Right atrium auricular region (tissue), 2 donors: ENCODE measurements around the gene CLCN5. TPM values are rescaled to one million over a fixed set of nuclear protein-coding genes. Genes with fewer than 3 reads are reported as not detected.

ENCODE experiments used
- DNase-seq: peaks from one replicate; pipeline ENCODE4 v3.0.0-alpha.2; 2019; ENCODE audit warnings: low spot score
- H3K27ac ChIP-seq, 2 donors: fragments of 200-600 bp; sonication (generic); 1 replicate in 1 of 2; 2 replicates in 1 of 2; pipeline ENCODE4 v1.5.1; 2016 to 2019
- H3K27me3 ChIP-seq, 2 donors: fragments of 200-600 bp; sonication (generic); one replicate each; pipeline versions ENCODE4 v1.5.1 to v1.6.0; 2017 to 2019
- H3K36me3 ChIP-seq: fragments of 200-600 bp; sonication (generic); one replicate; pipeline ENCODE4 v1.5.1; 2016
- H3K4me1 ChIP-seq, 2 donors: fragments of 200-600 bp; sonication (generic); one replicate each; pipeline versions ENCODE4 v1.5.1 to v1.6.0; 2017 to 2019
- H3K4me3 ChIP-seq, 2 donors: fragments of 200-600 bp; sonication (generic); 1 replicate in 1 of 2; 2 replicates in 1 of 2; pipeline ENCODE4 v1.5.1; 2017 to 2019; ENCODE audit warnings: mild to moderate bottlenecking in 1 of 2, moderate library complexity in 1 of 2
- H3K9me3 ChIP-seq, 2 donors: fragments of 200-600 bp; sonication (generic); one replicate each; pipeline ENCODE4 v1.5.1; 2019
- total RNA-seq, 2 donors: library from RNA; depleted of rRNA; stranded (reverse); fragments of >200 nt; gene quantifications; one replicate each; pipeline ENCODE4 v1.1.0, GENCODE V29; 2016
- TF ChIP-seq, protein P1 (sequence below), 2 donors: fragments of 200-600 bp; sonication (generic); IDR thresholded peaks; one replicate each; pipeline ENCODE4 v1.5.1; 2019; ENCODE audit warnings: antibody characterized with exemption in 2 of 2

The CLCN5 gene
- total RNA-seq, 2 donors from 2014 or later = 1.9 to 3.1 TPM

DNA sequence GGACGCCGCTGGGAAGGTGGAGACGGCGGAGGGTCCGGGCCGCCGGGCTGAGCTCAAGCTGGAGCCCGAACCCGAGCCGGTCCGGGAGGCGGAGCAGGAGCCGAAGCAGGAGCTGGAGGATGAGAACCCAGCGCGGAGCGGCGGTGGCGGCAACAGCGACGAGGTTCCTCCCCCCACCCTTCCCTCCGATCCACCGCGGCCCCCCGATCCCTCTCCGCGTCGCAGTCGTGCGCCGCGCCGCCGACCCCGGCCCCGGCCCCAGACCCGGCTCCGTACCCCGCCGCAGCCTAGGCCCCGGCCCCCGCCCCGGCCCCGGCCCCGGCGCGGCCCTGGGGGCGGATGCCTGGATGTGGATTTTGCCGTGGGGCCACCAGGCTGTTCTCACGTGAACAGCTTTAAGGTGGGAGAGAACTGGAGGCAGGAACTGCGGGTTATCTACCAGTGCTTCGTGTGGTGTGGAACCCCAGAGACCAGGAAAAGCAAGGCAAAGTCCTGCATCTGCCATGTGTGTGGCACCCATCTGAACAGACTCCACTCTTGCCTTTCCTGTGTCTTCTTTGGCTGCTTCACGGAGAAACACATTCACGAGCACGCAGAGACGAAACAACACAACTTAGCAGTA lies 42.6 kb upstream of the CLCN5 start:
- Histone ChIP-seq H3K4me3 (peak overlapping the region; percentile 57 to 64), H3K4me1 (peaks cover 0 to 10% of the 10 kb centered on the region in 2 donors), H3K27me3 (no peaks in the 10 kb centered on the region), H3K36me3 (no peaks in the 10 kb centered on the region), H3K27ac (peak overlapping the region; percentile 78), H3K9me3 (no peaks in the 10 kb centered on the region)
- TF ChIP-seq, protein P1, sequence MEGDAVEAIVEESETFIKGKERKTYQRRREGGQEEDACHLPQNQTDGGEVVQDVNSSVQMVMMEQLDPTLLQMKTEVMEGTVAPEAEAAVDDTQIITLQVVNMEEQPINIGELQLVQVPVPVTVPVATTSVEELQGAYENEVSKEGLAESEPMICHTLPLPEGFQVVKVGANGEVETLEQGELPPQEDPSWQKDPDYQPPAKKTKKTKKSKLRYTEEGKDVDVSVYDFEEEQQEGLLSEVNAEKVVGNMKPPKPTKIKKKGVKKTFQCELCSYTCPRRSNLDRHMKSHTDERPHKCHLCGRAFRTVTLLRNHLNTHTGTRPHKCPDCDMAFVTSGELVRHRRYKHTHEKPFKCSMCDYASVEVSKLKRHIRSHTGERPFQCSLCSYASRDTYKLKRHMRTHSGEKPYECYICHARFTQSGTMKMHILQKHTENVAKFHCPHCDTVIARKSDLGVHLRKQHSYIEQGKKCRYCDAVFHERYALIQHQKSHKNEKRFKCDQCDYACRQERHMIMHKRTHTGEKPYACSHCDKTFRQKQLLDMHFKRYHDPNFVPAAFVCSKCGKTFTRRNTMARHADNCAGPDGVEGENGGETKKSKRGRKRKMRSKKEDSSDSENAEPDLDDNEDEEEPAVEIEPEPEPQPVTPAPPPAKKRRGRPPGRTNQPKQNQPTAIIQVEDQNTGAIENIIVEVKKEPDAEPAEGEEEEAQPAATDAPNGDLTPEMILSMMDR (IDR thresholded peaks at IDR 0.05) = no peak
- DNase-seq = no peak

DNA sequence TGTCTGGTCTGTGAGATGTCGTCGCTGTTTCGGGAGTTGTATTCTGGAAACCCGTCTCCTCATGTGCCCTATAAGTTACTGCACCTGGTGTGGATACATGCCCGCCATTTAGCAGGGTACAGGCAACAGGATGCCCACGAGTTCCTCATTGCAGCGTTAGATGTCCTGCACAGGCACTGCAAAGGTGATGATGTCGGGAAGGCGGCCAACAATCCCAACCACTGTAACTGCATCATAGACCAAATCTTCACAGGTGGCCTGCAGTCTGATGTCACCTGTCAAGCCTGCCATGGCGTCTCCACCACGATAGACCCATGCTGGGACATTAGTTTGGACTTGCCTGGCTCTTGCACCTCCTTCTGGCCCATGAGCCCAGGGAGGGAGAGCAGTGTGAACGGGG lies 41.7 kb upstream of the CLCN5 start:
- no peak for DNase-seq
- Histone ChIP-seq H3K36me3 (no peaks in the 10 kb centered on the region), H3K27me3 (no peaks in the 10 kb centered on the region), H3K27ac (no peak overlapping the region), H3K4me3 (no peak overlapping the region), H3K4me1 (peaks cover 0 to 10% of the 10 kb centered on the region in 2 donors), H3K9me3 (no peaks in the 10 kb centered on the region)
- TF ChIP-seq, protein P1 (IDR thresholded peaks at IDR 0.05) = no peak

DNA sequence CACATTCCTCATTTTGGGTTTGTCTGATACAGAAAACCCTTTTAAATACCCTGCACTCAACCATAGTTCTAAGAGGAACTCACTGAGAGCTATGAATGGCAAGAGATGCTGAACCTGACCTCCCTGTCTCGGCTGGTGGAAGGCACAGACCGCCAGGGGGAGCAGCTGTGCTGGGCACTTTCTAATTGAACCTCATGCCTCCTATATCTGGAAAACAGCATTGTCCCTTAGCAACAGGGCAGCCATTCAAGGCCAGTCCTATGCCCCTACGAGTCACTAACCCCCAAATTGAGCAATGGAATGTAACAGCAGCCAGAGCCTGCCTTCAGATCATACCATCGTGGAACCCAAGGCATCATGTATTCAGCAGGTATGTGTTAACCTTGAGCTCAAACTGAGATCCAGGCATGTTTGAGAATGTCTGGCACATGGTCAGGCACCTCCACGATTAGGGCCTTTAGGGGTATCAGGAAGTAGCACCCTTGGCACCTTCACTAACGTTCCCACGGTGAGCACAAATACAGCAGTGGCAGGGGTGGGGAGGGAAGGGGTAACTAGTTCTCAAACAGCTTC lies 38.0 kb upstream of the CLCN5 start:
- TF ChIP-seq, protein P1 (IDR thresholded peaks at IDR 0.05) = peak; percentile 60 to 76
- no peaks in the 10 kb centered on the region for H3K36me3 ChIP-seq
- H3K4me1 ChIP-seq = no peaks in the 10 kb centered on the region
- no peak for DNase-seq
- no peaks in the 10 kb centered on the region for H3K27me3 ChIP-seq
- no peak overlapping the region for H3K4me3 ChIP-seq
- H3K9me3 ChIP-seq = no peaks in the 10 kb centered on the region
- no peak overlapping the region for H3K27ac ChIP-seq

DNA sequence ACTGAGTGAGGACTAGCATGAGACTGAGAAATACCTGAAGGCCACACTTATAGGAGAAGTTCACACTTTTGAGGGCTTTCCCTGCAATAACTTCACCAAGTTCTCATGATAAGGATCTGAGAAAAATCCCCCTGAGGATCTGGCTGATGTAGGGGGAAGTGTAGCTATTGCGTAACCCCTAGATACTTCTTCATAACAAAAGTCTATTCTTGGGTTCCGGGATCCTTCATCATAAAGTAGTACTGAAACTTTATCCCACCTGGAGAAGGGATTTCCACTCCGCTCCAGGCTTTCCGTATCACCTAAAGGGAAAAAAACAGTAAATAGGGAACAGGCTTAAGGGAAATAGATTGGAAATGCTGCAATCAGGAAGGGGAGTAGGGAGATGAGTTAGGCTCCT lies 29.9 kb upstream of the CLCN5 start:
- no peak overlapping the region for H3K27ac ChIP-seq
- TF ChIP-seq, protein P1 (IDR thresholded peaks at IDR 0.05) = no peak
- H3K9me3 ChIP-seq = no peaks in the 10 kb centered on the region
- no peak for DNase-seq
- H3K4me1 ChIP-seq = no peaks in the 10 kb centered on the region
- H3K36me3 ChIP-seq = no peaks in the 10 kb centered on the region
- H3K4me3 ChIP-seq = no peak overlapping the region
- H3K27me3 ChIP-seq = no peaks in the 10 kb centered on the region

DNA sequence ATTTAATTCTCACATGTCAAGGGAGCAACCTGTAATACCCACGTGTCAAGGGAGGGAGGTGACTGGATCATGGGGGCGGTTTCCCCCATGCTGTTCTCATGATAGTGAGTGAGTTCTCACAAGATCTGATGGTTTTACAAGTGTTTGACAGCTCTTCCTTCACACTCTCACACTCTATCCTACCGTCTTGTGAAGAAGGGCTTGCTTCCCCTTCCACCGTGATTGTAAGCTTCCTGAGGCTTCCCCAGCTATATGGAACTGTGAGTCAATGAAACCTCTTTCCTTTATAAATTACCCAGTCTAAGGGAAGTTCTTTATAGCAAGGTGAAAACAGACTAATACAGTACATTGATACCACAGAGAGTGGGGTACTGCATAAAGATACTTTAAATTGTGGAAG lies 25.4 kb upstream of the CLCN5 start:
- no peak overlapping the region for H3K27ac ChIP-seq
- TF ChIP-seq, protein P1 (IDR thresholded peaks at IDR 0.05) = no peak
- H3K4me1 ChIP-seq = no peaks in the 10 kb centered on the region
- DNase-seq = no peak
- H3K36me3 ChIP-seq = no peaks in the 10 kb centered on the region
- no peaks in the 10 kb centered on the region for H3K9me3 ChIP-seq
- no peaks in the 10 kb centered on the region for H3K27me3 ChIP-seq
- H3K4me3 ChIP-seq = no peak overlapping the region

DNA sequence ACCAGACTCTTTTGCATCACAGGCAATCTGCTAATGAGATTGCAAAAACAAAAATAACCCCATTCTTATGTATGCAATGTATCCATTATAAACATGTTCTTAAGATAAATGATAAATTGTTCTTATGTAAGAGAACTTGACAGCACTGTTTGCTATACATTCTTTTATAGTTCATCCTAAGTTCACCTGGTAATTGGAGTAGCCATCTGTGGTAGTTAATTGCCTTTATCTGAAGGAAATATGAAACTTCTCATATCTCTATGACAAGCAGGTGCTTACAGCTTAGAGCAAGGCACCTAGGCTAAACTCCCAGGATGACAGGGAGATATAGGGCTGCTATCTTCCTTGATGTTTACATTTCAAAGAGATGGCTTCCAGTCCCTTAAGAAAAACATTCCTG lies 21.3 kb upstream of the CLCN5 start:
- Histone ChIP-seq H3K27ac (no peak overlapping the region), H3K27me3 (no peaks in the 10 kb centered on the region), H3K9me3 (peaks cover 0 to 7% of the 10 kb centered on the region in 2 donors), H3K4me1 (no peaks in the 10 kb centered on the region), H3K4me3 (no peak overlapping the region), H3K36me3 (no peaks in the 10 kb centered on the region)
- no peak for DNase-seq
- TF ChIP-seq, protein P1 (IDR thresholded peaks at IDR 0.05) = no peak
